AG09319 (cell line): ENCODE results near the gene MAP2.

Source experiments
- DNase-seq: peaks from one replicate; pipeline ENCODE4 v3.0.0-alpha.2; 2010; ENCODE audit warnings: low read depth; ENCODE audit errors: extremely low read depth
- CTCF ChIP-seq: IDR thresholded peaks from 2 replicates; pipeline ENCODE4 v1.5.1; 2011; ENCODE audit warnings: low read depth, mild to moderate bottlenecking, inconsistent platforms, low read length, moderate library complexity

The MAP2 gene

DNA sequence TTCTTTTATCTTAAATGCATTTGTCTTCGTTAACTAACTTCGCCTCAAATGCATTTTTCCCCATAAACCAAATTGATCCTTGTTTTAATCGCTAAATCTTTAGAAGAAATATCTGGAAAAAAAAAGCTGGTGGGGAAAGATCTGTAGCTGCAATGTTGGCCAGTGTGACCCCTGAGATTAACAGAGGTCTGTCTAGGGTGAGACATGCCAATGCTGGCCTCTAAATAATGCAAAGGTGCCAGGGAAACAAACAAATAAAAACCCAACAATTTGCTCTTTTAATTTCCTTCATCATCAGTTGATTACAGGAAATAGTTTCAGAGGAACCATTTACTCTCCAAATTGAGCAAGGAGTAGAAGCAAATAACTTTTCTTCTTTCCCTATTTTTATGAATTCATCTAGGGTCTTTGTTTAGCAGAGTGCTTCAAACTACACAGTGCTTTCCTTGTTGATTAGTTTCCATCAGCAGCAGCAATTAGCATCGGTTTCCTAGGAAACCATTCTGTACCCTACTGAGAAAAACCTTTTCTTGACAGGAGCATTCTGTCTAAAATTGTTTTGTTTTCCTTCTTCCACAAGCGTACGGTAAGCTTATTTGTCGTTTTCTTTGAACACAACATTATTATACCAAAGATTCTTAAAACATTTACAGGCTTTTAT is 247.3 kb downstream of the MAP2 start:
- no peak for TF ChIP-seq CTCF

DNA sequence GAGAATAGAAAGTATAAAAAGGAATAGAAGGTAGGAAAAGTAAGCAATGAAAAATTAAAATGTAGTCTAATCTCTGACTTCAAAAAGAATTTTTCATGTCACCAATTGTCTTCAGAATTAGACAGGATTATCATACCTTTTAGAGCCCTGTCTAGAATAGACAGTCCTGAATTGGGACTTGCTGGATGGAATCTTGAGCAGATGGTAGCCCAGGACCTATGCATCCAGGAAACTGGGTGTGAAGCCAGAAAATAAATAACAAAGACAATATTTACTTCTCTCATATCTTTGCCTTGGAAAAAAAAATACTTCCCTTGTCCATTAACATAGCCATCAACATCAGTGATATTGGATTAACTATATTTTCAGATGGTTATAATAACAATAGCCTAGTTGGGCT is 250.0 kb downstream of the MAP2 start:
- no peak for TF ChIP-seq CTCF
- DNase-seq = no peak

More for the DNA sequence above, 247.3 kb downstream of the MAP2 start:
- DNase-seq = no peak

DNA sequence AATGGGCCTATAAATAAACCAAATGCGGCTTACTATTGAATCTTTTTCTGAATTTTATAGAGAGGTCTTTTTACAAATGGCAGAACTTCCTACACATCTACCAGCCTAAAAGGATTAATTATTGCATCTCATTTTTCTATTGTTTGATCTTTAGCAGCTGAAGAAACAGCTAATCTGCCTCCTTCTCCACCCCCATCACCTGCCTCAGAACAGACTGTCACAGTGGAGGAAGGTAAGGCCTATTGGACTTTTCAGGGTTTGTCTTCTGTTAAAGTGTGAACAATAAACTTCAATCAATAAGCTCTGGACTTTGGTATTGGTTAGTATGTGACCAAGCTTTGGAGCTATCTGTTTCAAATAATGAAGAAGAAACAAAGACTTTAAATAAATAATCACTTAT is 256.7 kb downstream of the MAP2 start:
- no peak for DNase-seq
- no peak for TF ChIP-seq CTCF

- DNase-seq = no peak
- no peak for TF ChIP-seq CTCF
Measured at GRCh38 chr2:209681201-209681735, 257.4 kb downstream of the MAP2 start.

- DNase-seq = no peak
- no peak for TF ChIP-seq CTCF
Measured at GRCh38 chr2:209682646-209683045, 258.8 kb downstream of the MAP2 start.

GRCh38 chr2:209685340-209685739 is 261.5 kb downstream of the MAP2 start:
- DNase-seq = no peak

More at GRCh38 chr2:209685340-209685739, 261.5 kb downstream of the MAP2 start:
- no peak for TF ChIP-seq CTCF
